DMS79 (cell line): ENCODE measurements around the gene CCL1.
A peak's percentile ranks its signal among the peaks of the same experiment; 100 is the strongest.

Experiments used
- DNase-seq: peaks from one replicate; lab custom pipeline; 2025; lab: John Stamatoyannopoulos, UW

CCL1 gene

GRCh38 chr17:34363183-34363661, at the start of gene CCL1:
TSS of gene CCL1 (minus strand) at chr17:34363233. CDS start at chr17:34363161, 72 bp downstream.
- no peak for DNase-seq

GRCh38 chr17:34412534-34412933, 49.5 kb upstream of the CCL1 start:
- no peak for DNase-seq

- DNase-seq, result no peak
These were observed 48.8 kb upstream of the CCL1 start for GRCh38 chr17:34411646-34412421.

- no peak for DNase-seq
These were observed 46.3 kb upstream of the CCL1 start for GRCh38 chr17:34409352-34409751.

- peak; percentile 84 for DNase-seq
These were observed 45.4 kb upstream of the CCL1 start for GRCh38 chr17:34408439-34408838.

GRCh38 chr17:34406226-34406625, 43.2 kb upstream of the CCL1 start:
- DNase-seq, result no peak

GRCh38 chr17:34403006-34403405, 40.0 kb upstream of the CCL1 start:
- DNase-seq, result no peak

GRCh38 chr17:34401165-34401564, 38.1 kb upstream of the CCL1 start:
- DNase-seq, result peak; percentile 98

GRCh38 chr17:34400301-34400931, 37.4 kb upstream of the CCL1 start:
- no peak for DNase-seq

- no peak for DNase-seq
These were observed 36.7 kb upstream of the CCL1 start for GRCh38 chr17:34399725-34400124.

- DNase-seq, result no peak
These were observed 36.0 kb upstream of the CCL1 start for GRCh38 chr17:34398990-34399389.

GRCh38 chr17:34397265-34397664, 34.2 kb upstream of the CCL1 start:
- no peak for DNase-seq

GRCh38 chr17:34393401-34393800, 30.4 kb upstream of the CCL1 start:
- peak; percentile 89 for DNase-seq

- no peak for DNase-seq
These were observed 28.2 kb upstream of the CCL1 start for GRCh38 chr17:34391241-34391640.

- DNase-seq, result no peak
These were observed 27.6 kb upstream of the CCL1 start for GRCh38 chr17:34390649-34391048.

- DNase-seq, result no peak
These were observed 26.2 kb upstream of the CCL1 start for GRCh38 chr17:34389126-34389750.

GRCh38 chr17:34387566-34387965, 24.5 kb upstream of the CCL1 start:
- DNase-seq, result no peak

- no peak for DNase-seq
These were observed 23.9 kb upstream of the CCL1 start for GRCh38 chr17:34386697-34387550.

GRCh38 chr17:34386343-34386696, 23.3 kb upstream of the CCL1 start:
- DNase-seq, result no peak

GRCh38 chr17:34384822-34385605, 22.0 kb upstream of the CCL1 start:
- no peak for DNase-seq

- no peak for DNase-seq
These were observed 21.2 kb upstream of the CCL1 start for GRCh38 chr17:34384271-34384670.
